OCI-LY1 (cell line): ENCODE data around the gene CSNK2A2.

Experiments
- H2AFZ ChIP-seq: fragments of 200-600 bp; sonication (generic), shearing (Covaris generic); 2 replicates; pipeline ENCODE4 v1.6.0; 2014; ENCODE audit warnings: antibody characterized with exemption, mild to moderate bottlenecking, low read length
- H3F3A ChIP-seq: fragments of 200-600 bp; sonication (generic), shearing (Covaris generic); 2 replicates; pipeline ENCODE4 v1.6.0; 2014; ENCODE audit warnings: mild to moderate bottlenecking, antibody characterized with exemption, low read length, moderate library complexity; ENCODE audit not compliant: insufficient read depth
- H3K27ac ChIP-seq: fragments of 200-600 bp; sonication (generic); 2 replicates; pipeline ENCODE4 v1.5.1; 2014; ENCODE audit warnings: low read length, mixed run types, mild to moderate bottlenecking, low read depth; ENCODE audit not compliant: poor library complexity, severe bottlenecking
- H3K27me3 ChIP-seq: fragments of 200-600 bp; sonication (generic); 2 replicates; pipeline ENCODE4 v1.6.0; 2014; ENCODE audit warnings: antibody characterized with exemption, mild to moderate bottlenecking, low read length, moderate library complexity; ENCODE audit not compliant: insufficient read depth
- H3K36me3 ChIP-seq: fragments of 200-600 bp; sonication (generic); 2 replicates; pipeline ENCODE4 v1.6.1; 2014; ENCODE audit warnings: mild to moderate bottlenecking, antibody characterized with exemption, low read length, moderate library complexity, mixed read lengths; ENCODE audit not compliant: insufficient read depth
- H3K4me1 ChIP-seq: fragments of 200-600 bp; sonication (generic); 2 replicates; pipeline ENCODE4 v1.5.1; 2014; ENCODE audit warnings: mild to moderate bottlenecking, low read length, moderate library complexity; ENCODE audit not compliant: insufficient read depth, severe bottlenecking
- H3K4me2 ChIP-seq: fragments of 200-600 bp; sonication (generic), shearing (Covaris generic); 2 replicates; pipeline ENCODE4 v1.6.1; 2014; ENCODE audit warnings: low read length
- H3K4me3 ChIP-seq: fragments of 200-600 bp; sonication (generic); 2 replicates; pipeline ENCODE4 v1.5.1; 2014; ENCODE audit warnings: low read length, low read depth, mild to moderate bottlenecking, mixed read lengths; ENCODE audit not compliant: poor library complexity, severe bottlenecking
- H3K79me2 ChIP-seq: fragments of 200-600 bp; shearing (Covaris generic); 2 replicates; pipeline ENCODE4 v1.6.1; 2016; ENCODE audit warnings: mixed run types, low read length, mixed read lengths; ENCODE audit not compliant: insufficient read depth
- H3K9ac ChIP-seq: fragments of 200-600 bp; sonication (generic), shearing (Covaris generic); 2 replicates; pipeline ENCODE4 v1.6.1; 2014; ENCODE audit warnings: mild to moderate bottlenecking, low read length, mixed read lengths
- H3K9me2 ChIP-seq: fragments of 200-600 bp; sonication (generic), shearing (Covaris generic); 2 replicates; pipeline ENCODE4 v1.6.1; 2014; ENCODE audit warnings: low read depth, mild to moderate bottlenecking, low read length, mixed read lengths
- H3K9me3 ChIP-seq: fragments of 200-600 bp; shearing (Covaris generic); 2 replicates; pipeline ENCODE4 v1.6.1; 2014; ENCODE audit warnings: low read length, mixed read lengths
- H4K20me1 ChIP-seq: fragments of 200-600 bp; sonication (generic), shearing (Covaris generic); 2 replicates; pipeline ENCODE4 v1.6.0; 2016; ENCODE audit warnings: mild to moderate bottlenecking, low read length; ENCODE audit not compliant: insufficient read depth
- CTCF ChIP-seq: fragments of 200-600 bp; sonication (generic), shearing (Covaris generic); IDR thresholded peaks from 2 replicates; pipeline ENCODE4 v1.5.1; 2017; ENCODE audit warnings: mild to moderate bottlenecking, antibody characterized with exemption, low read length, moderate library complexity, mixed read lengths
- EZH2 ChIP-seq: fragments of 200-600 bp; sonication (generic), shearing (Covaris generic); IDR thresholded peaks from 2 replicates; pipeline ENCODE4 v1.8.0; 2017; ENCODE audit warnings: borderline replicate concordance, mixed run types, mild to moderate bottlenecking, antibody characterized with exemption, low read length, moderate library complexity, mixed read lengths

The CSNK2A2 gene

GRCh38 chr16:58110571-58111301, 87.2 kb downstream of the CSNK2A2 start:
- no peak overlapping the region for H2AFZ ChIP-seq
- no peak overlapping the region for H3K4me2 ChIP-seq
- no peaks in the 10 kb centered on the region for H3K4me1 ChIP-seq
- no peaks in the 10 kb centered on the region for H3K9me2 ChIP-seq
- no peak overlapping the region for H3K27ac ChIP-seq
- no peak overlapping the region for H3K4me3 ChIP-seq
- H3K36me3 ChIP-seq: peaks cover 33% of the 10 kb centered on the region
- H3K9ac ChIP-seq: no peak overlapping the region
- H3K9me3 ChIP-seq: no peaks in the 10 kb centered on the region
- H3F3A ChIP-seq: no peaks in the 10 kb centered on the region
- H3K79me2 ChIP-seq: no peaks in the 10 kb centered on the region
- H3K27me3 ChIP-seq: no peaks in the 10 kb centered on the region
- TF ChIP-seq EZH2: no peak
- no peak for TF ChIP-seq CTCF
- H4K20me1 ChIP-seq: no peaks in the 10 kb centered on the region

GRCh38 chr16:58109881-58110280, 88.0 kb downstream of the CSNK2A2 start:
- Histone ChIP-seq H3K9me2 (no peaks in the 10 kb centered on the region), H3K9ac (no peak overlapping the region), H2AFZ (no peak overlapping the region), H3K36me3 (peaks cover 24% of the 10 kb centered on the region), H3K27ac (no peak overlapping the region), H3K9me3 (no peaks in the 10 kb centered on the region), H4K20me1 (no peaks in the 10 kb centered on the region), H3K4me2 (no peak overlapping the region), H3F3A (no peaks in the 10 kb centered on the region), H3K27me3 (no peaks in the 10 kb centered on the region), H3K4me3 (no peak overlapping the region), H3K4me1 (no peaks in the 10 kb centered on the region), H3K79me2 (no peaks in the 10 kb centered on the region)
- TF ChIP-seq EZH2 (no peak), CTCF (no peak)

- Histone ChIP-seq H3K4me1 (no peaks in the 10 kb centered on the region), H3K27ac (no peak overlapping the region), H3K27me3 (no peaks in the 10 kb centered on the region), H3K4me2 (no peak overlapping the region), H3K9ac (no peak overlapping the region), H3F3A (no peaks in the 10 kb centered on the region), H3K36me3 (peaks cover 18% of the 10 kb centered on the region), H3K79me2 (no peaks in the 10 kb centered on the region), H4K20me1 (no peaks in the 10 kb centered on the region), H3K4me3 (no peak overlapping the region), H2AFZ (no peak overlapping the region), H3K9me3 (no peaks in the 10 kb centered on the region), H3K9me2 (no peaks in the 10 kb centered on the region)
- TF ChIP-seq CTCF (no peak), EZH2 (no peak)
These were observed 88.6 kb downstream of the CSNK2A2 start for GRCh38 chr16:58109330-58109729.
